Astrocyte (in vitro differentiated cells and primary cell): Measurements from ENCODE around the gene IFITM10. TPM values are rescaled to one million over a fixed set of nuclear protein-coding genes. Genes with fewer than 3 reads are reported as not detected.

Source experiments
- DNase-seq: peaks from one replicate; pipeline ENCODE4 v3.0.0-alpha.2; 2010; ENCODE audit warnings: low read depth
- FAIRE-seq: peaks from 2 replicates; lab custom pipeline; 2011; peaks lifted over from hg19 to GRCh38; lab: Jason Lieb, UNC
- H2AFZ ChIP-seq: 2 replicates; pipeline ENCODE4 v1.6.0; 2012; ENCODE audit warnings: low read depth, low read length, inconsistent platforms
- H3K27ac ChIP-seq: 2 replicates; pipeline ENCODE4 v1.5.1; 2011; ENCODE audit warnings: low read depth, low read length, inconsistent platforms
- H3K27me3 ChIP-seq: 2 replicates; pipeline ENCODE4 v1.6.0; 2011; ENCODE audit warnings: low read length, inconsistent platforms; ENCODE audit not compliant: insufficient read depth
- H3K36me3 ChIP-seq: 2 replicates; pipeline ENCODE4 v1.5.1; 2011; ENCODE audit warnings: low read length, inconsistent platforms; ENCODE audit not compliant: insufficient read depth
- H3K4me1 ChIP-seq: 2 replicates; pipeline ENCODE4 v1.5.1; 2011; ENCODE audit warnings: low read length, inconsistent platforms; ENCODE audit not compliant: insufficient read depth
- H3K4me2 ChIP-seq: 2 replicates; pipeline ENCODE4 v1.6.0; 2012; ENCODE audit warnings: low read length, inconsistent platforms
- H3K4me3 ChIP-seq: 2 replicates; pipeline ENCODE4 v1.5.1; 2011; ENCODE audit warnings: low read depth, mild to moderate bottlenecking, low read length, inconsistent platforms; ENCODE audit not compliant: insufficient read depth
- H3K79me2 ChIP-seq: 2 replicates; pipeline ENCODE4 v1.6.0; 2012; ENCODE audit warnings: mild to moderate bottlenecking, low read length, inconsistent platforms; ENCODE audit not compliant: insufficient read depth
- H3K9ac ChIP-seq: 2 replicates; pipeline ENCODE4 v1.6.0; 2012; ENCODE audit warnings: mild to moderate bottlenecking, low read length, inconsistent platforms
- H3K9me3 ChIP-seq: 2 replicates; pipeline ENCODE4 v1.5.1; 2012; ENCODE audit warnings: low read depth, mild to moderate bottlenecking, low read length, inconsistent platforms; ENCODE audit not compliant: insufficient read depth
- H4K20me1 ChIP-seq: 2 replicates; pipeline ENCODE4 v1.6.0; 2012; ENCODE audit warnings: low read length, inconsistent platforms; ENCODE audit not compliant: insufficient read depth
- H3K27ac Mint-ChIP-seq: one replicate; pipeline ENCODE4 v1.8.0; 2021; ENCODE audit warnings: mild to moderate bottlenecking, mixed read lengths; ENCODE audit not compliant: unreplicated experiment
- H3K27me3 Mint-ChIP-seq: one replicate; pipeline ENCODE4 v1.8.0; 2021; ENCODE audit warnings: low read depth, mixed read lengths; ENCODE audit not compliant: unreplicated experiment
- H3K36me3 Mint-ChIP-seq: one replicate; pipeline ENCODE4 v1.8.0; 2021; ENCODE audit warnings: low read depth, mixed read lengths; ENCODE audit not compliant: unreplicated experiment
- H3K4me1 Mint-ChIP-seq: one replicate; pipeline ENCODE4 v1.8.0; 2021; ENCODE audit warnings: low read depth, mixed read lengths; ENCODE audit not compliant: unreplicated experiment
- H3K4me3 Mint-ChIP-seq: one replicate; pipeline ENCODE4 v1.8.0; 2021; ENCODE audit warnings: mild to moderate bottlenecking, moderate library complexity, mixed read lengths; ENCODE audit not compliant: unreplicated experiment
- H3K9me3 Mint-ChIP-seq: one replicate; pipeline ENCODE4 v1.8.0; 2021; ENCODE audit warnings: mild to moderate bottlenecking, mixed read lengths; ENCODE audit not compliant: unreplicated experiment
- EZH2 ChIP-seq: IDR thresholded peaks from 2 replicates; pipeline ENCODE4 v1.6.1; 2012; ENCODE audit warnings: mild to moderate bottlenecking, low read length, inconsistent platforms; ENCODE audit not compliant: insufficient read depth
- total RNA-seq: library from RNA; stranded (reverse); gene quantifications from 2 replicates; pipeline ENCODE4 v1.2.1, GENCODE V29; 2021
- TF ChIP-seq, protein P1 (sequence below): IDR thresholded peaks from 2 replicates; pipeline ENCODE4 v1.5.1; 2011; ENCODE audit warnings: low read depth, mild to moderate bottlenecking, inconsistent platforms, low read length, moderate library complexity; ENCODE audit not compliant: insufficient read depth

The IFITM10 gene
- total RNA-seq, 1 donor from 2014 or later: 2.0 TPM

DNA sequence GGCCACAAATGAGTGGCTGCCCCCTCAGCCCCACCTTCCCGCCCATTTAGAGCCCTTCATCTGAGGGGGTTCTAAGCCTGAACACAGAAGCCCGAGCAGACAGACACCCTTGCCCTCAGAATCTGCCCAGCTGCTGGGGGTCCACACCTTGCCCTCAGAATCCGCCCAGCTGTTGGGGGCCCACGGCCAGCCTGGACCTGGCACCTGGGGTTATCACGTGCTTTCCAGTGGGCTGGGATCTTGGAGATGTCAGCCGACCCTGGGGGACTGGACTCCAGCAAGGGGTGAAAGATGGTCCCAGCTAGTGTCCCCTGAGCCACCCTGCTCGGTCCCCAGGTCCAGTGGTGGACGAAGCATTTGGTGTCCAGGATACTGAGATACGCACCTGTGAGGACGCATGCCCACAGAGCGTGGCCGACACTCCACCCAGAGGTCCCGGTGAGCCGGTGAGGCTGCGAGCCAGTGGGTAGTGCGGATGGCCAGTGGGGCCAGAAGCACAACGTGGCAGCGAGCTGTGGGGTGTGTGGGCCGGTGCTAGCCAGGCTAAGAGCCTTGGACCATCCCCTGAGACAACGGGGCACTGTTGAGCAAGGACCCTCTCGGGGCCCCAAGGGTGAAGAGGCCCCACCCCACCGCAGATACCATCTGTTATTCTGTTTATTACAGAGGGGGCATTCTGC, 16.5 kb upstream of the IFITM10 start:
- Mint-ChIP-seq H3K27me3 (peaks cover 3% of the 10 kb centered on the region), H3K36me3 (no peaks in the 10 kb centered on the region), H3K4me1 (peaks cover 17% of the 10 kb centered on the region), H3K27ac (no peak overlapping the region), H3K9me3 (no peaks in the 10 kb centered on the region), H3K4me3 (no peak overlapping the region)
- TF ChIP-seq, protein P1, sequence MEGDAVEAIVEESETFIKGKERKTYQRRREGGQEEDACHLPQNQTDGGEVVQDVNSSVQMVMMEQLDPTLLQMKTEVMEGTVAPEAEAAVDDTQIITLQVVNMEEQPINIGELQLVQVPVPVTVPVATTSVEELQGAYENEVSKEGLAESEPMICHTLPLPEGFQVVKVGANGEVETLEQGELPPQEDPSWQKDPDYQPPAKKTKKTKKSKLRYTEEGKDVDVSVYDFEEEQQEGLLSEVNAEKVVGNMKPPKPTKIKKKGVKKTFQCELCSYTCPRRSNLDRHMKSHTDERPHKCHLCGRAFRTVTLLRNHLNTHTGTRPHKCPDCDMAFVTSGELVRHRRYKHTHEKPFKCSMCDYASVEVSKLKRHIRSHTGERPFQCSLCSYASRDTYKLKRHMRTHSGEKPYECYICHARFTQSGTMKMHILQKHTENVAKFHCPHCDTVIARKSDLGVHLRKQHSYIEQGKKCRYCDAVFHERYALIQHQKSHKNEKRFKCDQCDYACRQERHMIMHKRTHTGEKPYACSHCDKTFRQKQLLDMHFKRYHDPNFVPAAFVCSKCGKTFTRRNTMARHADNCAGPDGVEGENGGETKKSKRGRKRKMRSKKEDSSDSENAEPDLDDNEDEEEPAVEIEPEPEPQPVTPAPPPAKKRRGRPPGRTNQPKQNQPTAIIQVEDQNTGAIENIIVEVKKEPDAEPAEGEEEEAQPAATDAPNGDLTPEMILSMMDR: no peak
- no peak for TF ChIP-seq EZH2
- H3K4me2 ChIP-seq: no peak overlapping the region
- DNase-seq: no peak
- no peak overlapping the region for H3K4me3 ChIP-seq
- H3K9me3 ChIP-seq: no peaks in the 10 kb centered on the region
- H3K36me3 ChIP-seq: no peaks in the 10 kb centered on the region
- no peak overlapping the region for H3K27ac ChIP-seq
- H3K79me2 ChIP-seq: peaks cover 19% of the 10 kb centered on the region
- no peak overlapping the region for H3K9ac ChIP-seq
- H2AFZ ChIP-seq: no peak overlapping the region
- H3K27me3 ChIP-seq: no peaks in the 10 kb centered on the region
- peaks cover 10% of the 10 kb centered on the region for H4K20me1 ChIP-seq
- H3K4me1 ChIP-seq: peaks cover 24% of the 10 kb centered on the region
- no peak for FAIRE-seq

DNA sequence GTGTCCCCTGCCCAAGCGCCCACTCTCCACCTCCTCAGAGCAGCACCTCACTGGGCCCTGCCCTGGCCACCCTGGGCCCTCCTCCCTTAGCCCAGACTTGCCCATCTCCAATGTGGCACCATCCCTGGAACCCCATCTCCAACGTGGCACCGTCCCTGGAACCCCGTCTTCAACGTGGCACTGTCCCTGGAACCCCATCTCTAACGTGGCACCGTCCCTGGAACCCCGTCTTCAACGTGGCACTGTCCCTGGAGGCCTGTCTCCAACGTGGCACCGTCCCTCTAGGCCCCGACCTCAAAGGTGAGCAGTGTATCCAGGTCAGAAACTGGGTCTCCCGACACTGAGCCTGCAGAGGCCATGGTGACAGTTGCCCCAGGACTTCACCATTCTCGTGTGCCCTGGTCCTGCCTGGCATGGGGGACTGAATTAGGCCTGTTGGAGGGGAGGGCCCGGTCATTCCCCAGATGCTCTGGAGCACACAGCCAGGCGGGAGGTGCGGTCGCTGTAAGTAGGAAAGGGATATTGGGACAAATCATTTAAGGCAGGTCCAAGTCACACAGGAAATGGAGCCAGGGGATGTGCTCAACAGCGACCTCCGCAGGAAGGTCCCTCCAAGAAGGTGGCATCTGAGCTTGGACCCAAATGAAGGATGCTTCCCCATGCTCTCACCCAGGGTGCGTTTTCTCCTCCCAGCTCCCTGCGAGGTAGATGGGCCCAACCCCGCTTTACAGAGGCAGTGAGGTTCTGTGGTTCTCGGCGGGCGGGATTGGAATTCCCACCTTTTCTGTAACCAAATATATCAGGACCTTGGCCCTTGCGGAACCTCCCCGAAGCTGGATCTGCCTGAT, 15.7 kb upstream of the IFITM10 start:
- Histone ChIP-seq H3K27ac (no peak overlapping the region), H3K79me2 (peaks cover 22% of the 10 kb centered on the region), H4K20me1 (peaks cover 18% of the 10 kb centered on the region), H2AFZ (no peak overlapping the region), H3K36me3 (no peaks in the 10 kb centered on the region), H3K9me3 (no peaks in the 10 kb centered on the region), H3K9ac (no peak overlapping the region), H3K27me3 (no peaks in the 10 kb centered on the region), H3K4me1 (peaks cover 19% of the 10 kb centered on the region), H3K4me2 (no peak overlapping the region), H3K4me3 (no peak overlapping the region)
- FAIRE-seq (no peak), DNase-seq (no peak)
- Mint-ChIP-seq H3K4me3 (no peak overlapping the region), H3K27ac (no peak overlapping the region), H3K27me3 (peaks cover 3% of the 10 kb centered on the region), H3K36me3 (no peaks in the 10 kb centered on the region), H3K4me1 (peaks cover 14% of the 10 kb centered on the region), H3K9me3 (no peaks in the 10 kb centered on the region)
- no peak for TF ChIP-seq EZH2
- TF ChIP-seq, protein P1: no peak
